Cardiac muscle cell (in vitro differentiated cells and primary cell): ENCODE results near the gene ANGPTL4. TPM values are rescaled to one million over a fixed set of nuclear protein-coding genes. Genes with fewer than 3 reads are reported as not detected.

Experiments used
- DNase-seq, 2 donors: peaks; one replicate each; pipeline versions ENCODE4 v3.0.0 to v3.0.0-alpha.2; 2010 to 2017; ENCODE audit warnings: low read depth in 1 of 2, low spot score in 1 of 2
- H3K27ac ChIP-seq: fragments of 200-600 bp; sonication (generic); 2 replicates; pipeline ENCODE4 v1.5.1; 2016
- H3K27me3 ChIP-seq: fragments of 200-600 bp; sonication (generic); 2 replicates; pipeline ENCODE4 v1.6.0; 2016; ENCODE audit warnings: control low read depth
- H3K36me3 ChIP-seq: fragments of 200-600 bp; sonication (generic); 2 replicates; pipeline ENCODE4 v1.5.1; 2016; ENCODE audit warnings: control low read depth
- H3K4me1 ChIP-seq: fragments of 200-600 bp; sonication (generic); 2 replicates; pipeline ENCODE4 v1.8.1; 2017; ENCODE audit warnings: low read depth, mild to moderate bottlenecking, mixed run types
- H3K4me3 ChIP-seq: fragments of 200-600 bp; sonication (generic); 2 replicates; pipeline ENCODE4 v1.5.1; 2016; ENCODE audit warnings: mild to moderate bottlenecking
- H3K9me3 ChIP-seq: fragments of 200-600 bp; sonication (generic); 2 replicates; pipeline ENCODE4 v1.5.1; 2017; ENCODE audit warnings: low read depth, mild to moderate bottlenecking, control low read depth
- polyA plus RNA-seq: library from polyadenylated mRNA; unstranded; fragments of >200 nt; fragmentation: Nextera tagmentation; extraction: Ambion mirVana; gene quantifications from 2 replicates; pipeline ENCODE4 v1.2.1, GENCODE V29; 2016
- total RNA-seq: library from RNA; depleted of rRNA; stranded (reverse); fragments of >200 nt; gene quantifications from 2 replicates; pipeline ENCODE4 v1.2.3, GENCODE V29; 2016
- TF ChIP-seq, protein P1 (sequence below): IDR thresholded peaks from 2 replicates; pipeline ENCODE4 v1.5.1; 2012; ENCODE audit warnings: low read depth, mild to moderate bottlenecking, low read length

The ANGPTL4 gene
- total and polyA plus RNA-seq, 2 experiments from 2014 or later: 3.2 to 6.0 TPM

DNA sequence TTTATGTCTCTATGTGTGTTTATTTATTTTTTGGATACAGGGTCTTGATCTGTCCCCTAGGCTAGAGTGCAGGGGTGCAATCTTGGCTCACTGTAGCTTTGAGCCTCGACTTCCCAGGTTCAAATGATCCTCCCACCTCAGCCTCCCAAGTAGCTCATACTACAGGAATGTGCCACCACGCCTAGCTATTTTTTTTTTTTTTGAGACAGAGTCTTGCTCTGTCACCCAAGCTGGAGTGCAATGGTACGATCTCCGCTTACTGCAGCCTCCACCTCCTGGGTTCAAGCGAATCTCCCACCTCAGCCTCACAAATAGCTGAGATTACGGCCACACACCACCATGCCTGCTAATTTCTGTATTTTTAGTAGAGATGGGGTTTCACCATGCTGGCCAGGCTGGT, 5.0 kb upstream of the ANGPTL4 start:
- no peaks in the 10 kb centered on the region for H3K9me3 ChIP-seq
- H3K4me1 ChIP-seq: peaks cover 7% of the 10 kb centered on the region
- no peaks in the 10 kb centered on the region for H3K36me3 ChIP-seq
- TF ChIP-seq, protein P1, sequence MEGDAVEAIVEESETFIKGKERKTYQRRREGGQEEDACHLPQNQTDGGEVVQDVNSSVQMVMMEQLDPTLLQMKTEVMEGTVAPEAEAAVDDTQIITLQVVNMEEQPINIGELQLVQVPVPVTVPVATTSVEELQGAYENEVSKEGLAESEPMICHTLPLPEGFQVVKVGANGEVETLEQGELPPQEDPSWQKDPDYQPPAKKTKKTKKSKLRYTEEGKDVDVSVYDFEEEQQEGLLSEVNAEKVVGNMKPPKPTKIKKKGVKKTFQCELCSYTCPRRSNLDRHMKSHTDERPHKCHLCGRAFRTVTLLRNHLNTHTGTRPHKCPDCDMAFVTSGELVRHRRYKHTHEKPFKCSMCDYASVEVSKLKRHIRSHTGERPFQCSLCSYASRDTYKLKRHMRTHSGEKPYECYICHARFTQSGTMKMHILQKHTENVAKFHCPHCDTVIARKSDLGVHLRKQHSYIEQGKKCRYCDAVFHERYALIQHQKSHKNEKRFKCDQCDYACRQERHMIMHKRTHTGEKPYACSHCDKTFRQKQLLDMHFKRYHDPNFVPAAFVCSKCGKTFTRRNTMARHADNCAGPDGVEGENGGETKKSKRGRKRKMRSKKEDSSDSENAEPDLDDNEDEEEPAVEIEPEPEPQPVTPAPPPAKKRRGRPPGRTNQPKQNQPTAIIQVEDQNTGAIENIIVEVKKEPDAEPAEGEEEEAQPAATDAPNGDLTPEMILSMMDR: no peak
- peaks cover 3% of the 10 kb centered on the region for H3K27me3 ChIP-seq
- DNase-seq: no peak
- no peak overlapping the region for H3K27ac ChIP-seq
- H3K4me3 ChIP-seq: no peak overlapping the region

DNA sequence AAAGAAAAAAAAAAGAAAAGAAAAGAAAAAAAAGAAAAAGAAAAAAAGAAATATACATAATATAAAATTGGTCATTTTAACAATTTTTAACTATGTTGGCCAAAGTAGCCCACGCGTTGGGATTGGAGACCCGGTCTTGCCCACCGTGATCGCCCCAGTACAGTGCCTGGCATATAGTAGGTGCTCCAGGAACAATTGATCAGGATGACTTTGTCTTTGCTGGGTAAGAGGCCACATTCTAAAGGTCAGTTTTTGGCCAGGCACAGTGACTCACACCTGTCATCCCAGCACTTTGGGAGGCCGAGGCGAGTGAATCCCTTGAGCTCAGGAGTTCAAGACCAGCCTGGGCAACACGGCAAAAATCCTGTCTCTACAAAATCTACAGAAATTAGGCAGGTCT, 3.8 kb upstream of the ANGPTL4 start:
- Histone ChIP-seq H3K9me3 (no peaks in the 10 kb centered on the region), H3K4me1 (peaks cover 7% of the 10 kb centered on the region), H3K36me3 (no peaks in the 10 kb centered on the region), H3K4me3 (no peak overlapping the region), H3K27me3 (peaks cover 3% of the 10 kb centered on the region), H3K27ac (no peak overlapping the region)
- TF ChIP-seq, protein P1: no peak
- DNase-seq: no peak

DNA sequence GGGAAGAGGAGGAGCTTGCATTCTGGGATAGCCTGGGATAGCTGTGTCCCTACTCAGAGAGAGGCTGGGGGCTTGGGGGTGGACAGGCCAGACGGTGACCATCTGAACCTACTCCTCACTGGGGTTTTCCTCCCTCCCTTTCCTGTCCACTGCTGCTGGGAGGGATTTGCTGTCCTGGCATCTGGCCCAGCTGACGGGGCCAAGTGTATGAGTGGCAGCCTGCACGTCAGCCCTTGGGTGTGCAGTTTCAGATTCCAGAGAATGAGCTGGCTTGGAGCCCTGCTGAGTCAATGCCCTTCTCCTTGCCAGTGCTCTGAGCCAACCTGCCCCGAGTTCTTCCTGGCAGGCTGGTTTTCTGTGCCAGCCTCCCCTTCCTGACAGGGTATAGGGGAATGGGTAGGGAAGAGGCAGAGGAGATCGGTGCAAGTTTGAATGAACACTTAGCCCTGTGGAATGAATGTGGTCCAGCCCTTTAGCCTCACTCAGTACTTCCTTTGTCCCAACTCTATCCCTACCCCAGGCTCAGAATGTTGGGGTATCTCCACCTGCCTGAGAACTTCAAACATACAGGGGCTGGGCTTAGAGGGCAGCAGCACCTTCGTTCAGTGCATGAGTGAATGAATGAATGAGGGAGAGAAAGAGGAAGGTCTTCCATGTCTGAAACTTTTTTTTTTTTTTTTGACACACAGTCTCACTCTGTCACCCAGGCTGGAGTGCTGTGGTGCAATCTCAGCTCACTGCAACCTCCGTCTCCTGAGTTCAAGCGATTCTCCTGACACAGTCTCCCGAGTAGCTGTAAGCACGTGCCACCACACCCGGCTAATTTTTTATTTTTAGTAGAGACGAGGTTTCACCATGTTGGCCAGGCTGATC, 1.8 kb upstream of the ANGPTL4 start:
- TF ChIP-seq, protein P1: no peak
- Histone ChIP-seq H3K4me1 (peaks cover 7% of the 10 kb centered on the region), H3K9me3 (no peaks in the 10 kb centered on the region), H3K27ac (peak overlapping the region; percentile 30), H3K4me3 (no peak overlapping the region), H3K36me3 (no peaks in the 10 kb centered on the region), H3K27me3 (peaks cover 3% of the 10 kb centered on the region)
- peak; percentile 89 to 99 for DNase-seq

DNA sequence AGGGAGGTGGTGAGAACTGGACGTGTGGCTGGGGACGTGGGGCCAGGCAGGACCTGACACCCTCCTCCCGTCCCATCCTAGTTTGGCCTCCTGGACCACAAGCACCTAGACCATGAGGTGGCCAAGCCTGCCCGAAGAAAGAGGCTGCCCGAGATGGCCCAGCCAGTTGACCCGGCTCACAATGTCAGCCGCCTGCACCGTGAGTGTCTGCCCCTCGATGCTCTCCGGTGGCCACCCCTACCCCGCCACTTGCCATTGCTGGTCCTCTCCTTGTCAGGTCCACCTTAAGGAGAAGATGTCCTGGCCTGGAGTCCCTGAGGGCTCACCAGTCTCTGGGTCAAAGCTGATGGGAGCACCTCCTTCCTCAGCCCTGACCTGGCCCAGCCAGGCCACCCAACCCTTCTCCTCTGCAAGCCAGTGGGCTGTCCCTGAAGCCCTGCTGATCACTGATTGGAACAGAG, 2.2 kb downstream of the ANGPTL4 start:
- H3K4me1 ChIP-seq: peaks cover 11% of the 10 kb centered on the region
- TF ChIP-seq, protein P1: no peak
- no peaks in the 10 kb centered on the region for H3K9me3 ChIP-seq

DNA sequence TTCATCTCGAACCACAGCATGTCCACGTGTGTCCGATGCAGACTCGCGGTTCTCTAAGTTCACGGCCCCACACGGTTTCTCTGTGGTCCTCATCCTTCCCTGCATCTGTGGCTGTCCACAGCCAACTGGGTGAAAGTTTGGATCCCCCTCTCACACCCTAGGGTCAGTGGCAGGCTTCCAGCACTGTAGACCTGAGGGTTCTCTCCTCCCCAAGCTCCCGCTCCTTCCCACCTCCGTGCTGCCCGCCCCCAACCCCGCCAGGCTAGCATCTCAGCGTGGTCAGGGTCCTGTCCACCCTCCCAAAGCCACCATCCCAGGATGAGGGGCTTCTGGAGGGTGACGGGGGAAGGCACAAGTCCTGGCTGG, 3.0 kb downstream of the ANGPTL4 start:
- H3K27me3 ChIP-seq: peaks cover 3% of the 10 kb centered on the region
- H3K4me3 ChIP-seq: no peak overlapping the region
- DNase-seq: peak in 1 of 2 donors; percentile 95
- H3K27ac ChIP-seq: no peak overlapping the region
- no peaks in the 10 kb centered on the region for H3K9me3 ChIP-seq
- TF ChIP-seq, protein P1: no peak
- peaks cover 7% of the 10 kb centered on the region for H3K4me1 ChIP-seq
- H3K36me3 ChIP-seq: no peaks in the 10 kb centered on the region

More for the DNA sequence above, 2.2 kb downstream of the ANGPTL4 start:
- H3K27ac ChIP-seq: no peak overlapping the region
- H3K4me3 ChIP-seq: no peak overlapping the region
- peak in 1 of 2 donors; percentile 26 for DNase-seq
- H3K27me3 ChIP-seq: peaks cover 3% of the 10 kb centered on the region
- no peaks in the 10 kb centered on the region for H3K36me3 ChIP-seq
